Ascending aorta (tissue), 2 donors: Measurements from ENCODE around the gene LAMA4. TPM values are rescaled to one million over a fixed set of nuclear protein-coding genes. Genes with fewer than 3 reads are reported as not detected.

Experiments used
- DNase-seq, 2 donors: peaks; one replicate each; pipeline ENCODE4 v3.0.0-alpha.2; 2019; ENCODE audit warnings: low spot score in 2 of 2
- H3K27ac ChIP-seq, 2 donors: fragments of 200-600 bp; sonication (generic); one replicate each; pipeline ENCODE4 v1.5.1; 2016 to 2017; ENCODE audit warnings: mild to moderate bottlenecking in 1 of 2
- H3K27me3 ChIP-seq: fragments of 200-600 bp; sonication (generic); one replicate; pipeline ENCODE4 v1.5.1; 2017
- H3K36me3 ChIP-seq, 2 donors: fragments of 200-600 bp; sonication (generic); one replicate each; pipeline ENCODE4 v1.5.1; 2016
- H3K4me1 ChIP-seq, 2 donors: fragments of 200-600 bp; sonication (generic); one replicate each; pipeline ENCODE4 v1.5.1; 2016 to 2017; ENCODE audit warnings: mild to moderate bottlenecking in 1 of 2
- H3K4me3 ChIP-seq, 2 donors: fragments of 200-600 bp; sonication (generic); one replicate each; pipeline ENCODE4 v1.5.1; 2016 to 2017; ENCODE audit warnings: mild to moderate bottlenecking in 1 of 2
- H3K9me3 ChIP-seq, 2 donors: fragments of 200-600 bp; sonication (generic); one replicate each; pipeline ENCODE4 v1.5.1; 2016
- CTCF ChIP-seq, 3 experiments: fragments of 200-600 bp in 2 of 3; fragments of 450-650 bp in 1 of 3; sonication (generic) in 2 of 3; IDR thresholded peaks; one replicate each; pipeline ENCODE4 v1.5.1; 2016 to 2019; ENCODE audit warnings: antibody characterized with exemption in 3 of 3, mild to moderate bottlenecking in 1 of 3, moderate library complexity in 1 of 3
- intact Hi-C: fragments of 100-400 bp; cut with DNase I; formaldehyde crosslinking; loops from one replicate; pipeline ENCODE4 v1.15.1; 2023
- total RNA-seq: library from RNA; depleted of rRNA; stranded (reverse); fragments of >200 nt; gene quantifications from one replicate; pipeline ENCODE4 v1.1.0, GENCODE V29; 2016

The LAMA4 gene
- total RNA-seq, 1 donor from 2014 or later = 49.0 TPM

DNA sequence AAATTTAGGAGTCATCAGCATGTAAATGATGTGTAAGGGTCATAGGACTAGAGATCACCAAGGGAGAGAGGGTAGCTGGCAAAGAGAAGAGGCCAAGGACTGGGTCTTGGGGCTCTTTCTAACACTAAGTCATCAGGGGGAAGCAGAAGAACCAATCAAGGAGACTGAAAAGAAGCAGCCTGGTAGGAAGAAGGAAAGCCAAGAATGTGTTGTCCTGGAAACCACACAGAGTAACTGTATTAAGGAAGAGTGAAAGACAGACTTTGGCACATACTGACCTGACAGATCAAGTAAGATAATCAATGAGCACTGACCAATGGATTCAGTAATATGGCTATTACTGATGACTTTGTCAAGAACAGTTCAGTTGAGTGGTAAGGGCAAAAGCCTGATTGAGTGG is 42.3 kb upstream of the LAMA4 start:
- Histone ChIP-seq H3K9me3 (no peaks in the 10 kb centered on the region), H3K27me3 (no peaks in the 10 kb centered on the region), H3K4me1 (peaks cover 2 to 9% of the 10 kb centered on the region in 2 donors), H3K27ac (no peak overlapping the region), H3K4me3 (no peak overlapping the region), H3K36me3 (no peaks in the 10 kb centered on the region)
- DNase-seq = no peak
- intact Hi-C loops = no loop called here
- TF ChIP-seq CTCF (IDR thresholded peaks at IDR 0.05) = no peak

- Histone ChIP-seq H3K27ac (no peak overlapping the region), H3K4me3 (no peak overlapping the region), H3K4me1 (peaks cover 2 to 9% of the 10 kb centered on the region in 2 donors), H3K27me3 (no peaks in the 10 kb centered on the region), H3K9me3 (no peaks in the 10 kb centered on the region), H3K36me3 (no peaks in the 10 kb centered on the region)
- TF ChIP-seq CTCF (IDR thresholded peaks at IDR 0.05) = no peak
- DNase-seq = no peak
- intact Hi-C loops = no loop called here
Measured at GRCh38 chr6:112296122-112296521, 41.8 kb upstream of the LAMA4 start.

- no peak overlapping the region for H3K27ac ChIP-seq
- DNase-seq = no peak
- intact Hi-C loops = no loop called here
Measured at GRCh38 chr6:112291161-112291762, 36.9 kb upstream of the LAMA4 start.

DNA sequence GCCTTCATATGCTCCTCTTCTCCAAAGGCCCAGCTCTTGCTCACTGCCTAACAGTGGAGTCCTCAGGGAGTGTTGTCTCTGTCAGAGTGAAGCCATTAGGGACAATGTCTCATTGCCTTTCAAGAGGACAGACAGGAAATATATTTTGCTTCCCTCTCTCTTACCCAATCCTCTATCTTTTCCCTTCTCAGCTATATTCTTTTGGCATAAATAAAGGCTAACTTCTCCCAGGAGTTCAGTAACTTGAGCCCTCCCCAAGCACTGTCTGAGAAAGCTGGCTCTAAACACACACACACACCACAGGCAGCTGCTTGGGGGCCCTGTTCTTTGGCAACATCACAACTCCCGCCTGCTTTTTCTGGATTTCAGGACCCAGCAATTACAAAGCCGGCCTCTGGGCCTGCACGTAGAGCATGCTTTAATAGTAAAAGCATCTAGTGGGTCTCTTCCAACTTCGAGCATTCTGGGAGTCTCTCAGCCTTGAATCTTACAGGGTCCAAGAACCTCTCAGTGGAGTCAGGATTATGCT is 34.7 kb upstream of the LAMA4 start:
- intact Hi-C loops = no loop called here
- H3K27me3 ChIP-seq = no peaks in the 10 kb centered on the region
- peaks cover 2 to 7% of the 10 kb centered on the region in 2 donors for H3K4me1 ChIP-seq
- no peak overlapping the region for H3K4me3 ChIP-seq
- DNase-seq = peak in 1 of 2 donors; percentile 72
- H3K9me3 ChIP-seq = no peaks in the 10 kb centered on the region
- TF ChIP-seq CTCF (IDR thresholded peaks at IDR 0.05) = no peak
- H3K36me3 ChIP-seq = no peaks in the 10 kb centered on the region
- peak overlapping the region; percentile 34 to 47 for H3K27ac ChIP-seq

More at GRCh38 chr6:112291161-112291762, 36.9 kb upstream of the LAMA4 start:
- Histone ChIP-seq H3K27me3 (no peaks in the 10 kb centered on the region), H3K4me1 (peaks cover 2 to 7% of the 10 kb centered on the region in 2 donors), H3K9me3 (no peaks in the 10 kb centered on the region), H3K4me3 (no peak overlapping the region), H3K36me3 (no peaks in the 10 kb centered on the region)
- no peak for TF ChIP-seq CTCF (IDR thresholded peaks at IDR 0.05)

- H3K4me1 ChIP-seq = peaks cover 2 to 7% of the 10 kb centered on the region in 2 donors
- intact Hi-C loops = no loop called here
- no peak overlapping the region for H3K27ac ChIP-seq
- no peaks in the 10 kb centered on the region for H3K9me3 ChIP-seq
- no peaks in the 10 kb centered on the region for H3K36me3 ChIP-seq
- TF ChIP-seq CTCF (IDR thresholded peaks at IDR 0.05) = no peak
- H3K27me3 ChIP-seq = no peaks in the 10 kb centered on the region
- DNase-seq = no peak
- H3K4me3 ChIP-seq = no peak overlapping the region
Measured at GRCh38 chr6:112288475-112288874, 34.1 kb upstream of the LAMA4 start.
